Ascending aorta (tissue), 2 donors: ENCODE data around the gene MAML3. TPM values are rescaled to one million over a fixed set of nuclear protein-coding genes. Genes with fewer than 3 reads are reported as not detected.
A peak's percentile ranks its signal among the peaks of the same experiment; 100 is the strongest.

Source experiments
- DNase-seq, 2 donors: peaks; one replicate each; pipeline ENCODE4 v3.0.0-alpha.2; 2019; ENCODE audit warnings: low spot score in 2 of 2
- H3K27ac ChIP-seq, 2 donors: fragments of 200-600 bp; sonication (generic); one replicate each; pipeline ENCODE4 v1.5.1; 2016 to 2017; ENCODE audit warnings: mild to moderate bottlenecking in 1 of 2
- H3K27me3 ChIP-seq: fragments of 200-600 bp; sonication (generic); one replicate; pipeline ENCODE4 v1.5.1; 2017
- H3K36me3 ChIP-seq, 2 donors: fragments of 200-600 bp; sonication (generic); one replicate each; pipeline ENCODE4 v1.5.1; 2016
- H3K4me1 ChIP-seq, 2 donors: fragments of 200-600 bp; sonication (generic); one replicate each; pipeline ENCODE4 v1.5.1; 2016 to 2017; ENCODE audit warnings: mild to moderate bottlenecking in 1 of 2
- H3K4me3 ChIP-seq, 2 donors: fragments of 200-600 bp; sonication (generic); one replicate each; pipeline ENCODE4 v1.5.1; 2016 to 2017; ENCODE audit warnings: mild to moderate bottlenecking in 1 of 2
- H3K9me3 ChIP-seq, 2 donors: fragments of 200-600 bp; sonication (generic); one replicate each; pipeline ENCODE4 v1.5.1; 2016
- intact Hi-C: fragments of 100-400 bp; cut with DNase I; formaldehyde crosslinking; loops from one replicate; pipeline ENCODE4 v1.15.1; 2023
- total RNA-seq: library from RNA; depleted of rRNA; stranded (reverse); fragments of >200 nt; gene quantifications from one replicate; pipeline ENCODE4 v1.1.0, GENCODE V29; 2016
- TF ChIP-seq, protein P1 (sequence below), 3 experiments: fragments of 200-600 bp in 2 of 3; fragments of 450-650 bp in 1 of 3; sonication (generic) in 2 of 3; IDR thresholded peaks; one replicate each; pipeline ENCODE4 v1.5.1; 2016 to 2019; ENCODE audit warnings: antibody characterized with exemption in 3 of 3, mild to moderate bottlenecking in 1 of 3, moderate library complexity in 1 of 3

Gene MAML3
- total RNA-seq, 1 donor from 2014 or later: 4.7 TPM

DNA sequence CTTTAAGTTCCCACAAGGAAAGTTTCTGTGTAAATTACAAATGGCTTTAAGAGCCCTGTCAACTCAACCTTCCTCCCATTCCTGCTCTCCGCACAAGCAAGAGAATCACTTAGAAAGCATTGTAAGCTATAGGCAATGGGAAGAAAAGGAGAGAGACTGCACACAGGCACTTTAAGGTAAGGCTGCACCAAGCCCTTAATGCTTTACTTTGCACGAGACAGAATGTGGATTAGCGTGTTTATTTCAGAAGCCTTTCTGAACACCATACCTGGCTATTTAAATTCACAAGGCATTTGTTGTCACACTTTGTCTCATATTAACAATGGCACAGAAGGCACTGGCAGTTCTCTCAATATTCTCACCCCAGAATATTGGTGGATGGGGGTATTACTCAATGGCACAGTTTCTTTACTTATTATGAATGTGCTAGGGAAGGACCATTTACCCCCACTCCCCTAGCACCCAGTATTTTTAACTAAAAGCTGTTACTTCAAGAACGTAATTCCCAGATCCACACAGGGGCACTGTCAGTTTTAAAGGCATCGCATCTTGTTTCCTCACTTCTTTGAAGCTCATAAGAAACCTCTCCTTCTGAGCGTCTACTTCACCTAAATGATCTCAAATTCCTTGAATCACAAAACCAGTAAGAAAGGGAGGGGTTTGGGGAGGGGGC is 150.0 kb downstream of the MAML3 start:
- intact Hi-C loops: loop anchor here (5.0 kb wide), 1 partner anchor 47 kb away; no protein-coding TSS in a partner anchor
- Histone ChIP-seq H3K27ac (no peak overlapping the region), H3K4me3 (peak overlapping the region; percentile 42 to 58), H3K36me3 (no peaks in the 10 kb centered on the region), H3K4me1 (no peaks in the 10 kb centered on the region), H3K27me3 (no peaks in the 10 kb centered on the region), H3K9me3 (no peaks in the 10 kb centered on the region)
- TF ChIP-seq, protein P1, sequence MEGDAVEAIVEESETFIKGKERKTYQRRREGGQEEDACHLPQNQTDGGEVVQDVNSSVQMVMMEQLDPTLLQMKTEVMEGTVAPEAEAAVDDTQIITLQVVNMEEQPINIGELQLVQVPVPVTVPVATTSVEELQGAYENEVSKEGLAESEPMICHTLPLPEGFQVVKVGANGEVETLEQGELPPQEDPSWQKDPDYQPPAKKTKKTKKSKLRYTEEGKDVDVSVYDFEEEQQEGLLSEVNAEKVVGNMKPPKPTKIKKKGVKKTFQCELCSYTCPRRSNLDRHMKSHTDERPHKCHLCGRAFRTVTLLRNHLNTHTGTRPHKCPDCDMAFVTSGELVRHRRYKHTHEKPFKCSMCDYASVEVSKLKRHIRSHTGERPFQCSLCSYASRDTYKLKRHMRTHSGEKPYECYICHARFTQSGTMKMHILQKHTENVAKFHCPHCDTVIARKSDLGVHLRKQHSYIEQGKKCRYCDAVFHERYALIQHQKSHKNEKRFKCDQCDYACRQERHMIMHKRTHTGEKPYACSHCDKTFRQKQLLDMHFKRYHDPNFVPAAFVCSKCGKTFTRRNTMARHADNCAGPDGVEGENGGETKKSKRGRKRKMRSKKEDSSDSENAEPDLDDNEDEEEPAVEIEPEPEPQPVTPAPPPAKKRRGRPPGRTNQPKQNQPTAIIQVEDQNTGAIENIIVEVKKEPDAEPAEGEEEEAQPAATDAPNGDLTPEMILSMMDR (IDR thresholded peaks at IDR 0.05): no peak
- no peak for DNase-seq

DNA sequence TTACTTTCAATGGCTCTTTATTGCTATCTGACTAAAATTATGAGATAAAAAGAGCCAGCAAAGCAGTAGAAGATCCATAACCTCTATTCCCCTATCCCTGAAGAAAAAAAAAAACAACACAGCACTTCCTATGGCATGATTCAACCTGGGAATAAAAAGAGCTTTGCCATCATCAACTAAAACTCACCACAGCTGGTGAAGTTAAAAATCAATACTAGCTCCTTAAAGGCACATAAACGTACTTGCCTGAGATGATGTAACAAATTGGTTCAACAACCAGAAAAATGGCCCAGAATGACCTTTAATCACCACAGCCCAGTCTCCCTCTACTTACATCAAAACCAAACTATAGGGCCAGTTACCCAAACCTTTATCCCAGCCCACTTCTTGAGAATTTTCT is 153.8 kb downstream of the MAML3 start:
- intact Hi-C loops: loop anchor here (5.0 kb wide), 1 partner anchor 43 kb away; no protein-coding TSS in a partner anchor
- no peaks in the 10 kb centered on the region for H3K4me1 ChIP-seq
- no peaks in the 10 kb centered on the region for H3K36me3 ChIP-seq
- H3K4me3 ChIP-seq: no peak overlapping the region
- TF ChIP-seq, protein P1 (IDR thresholded peaks at IDR 0.05): no peak
- H3K9me3 ChIP-seq: peaks cover 0 to 4% of the 10 kb centered on the region in 2 donors
- no peak for DNase-seq
- no peaks in the 10 kb centered on the region for H3K27me3 ChIP-seq
- H3K27ac ChIP-seq: no peak overlapping the region

DNA sequence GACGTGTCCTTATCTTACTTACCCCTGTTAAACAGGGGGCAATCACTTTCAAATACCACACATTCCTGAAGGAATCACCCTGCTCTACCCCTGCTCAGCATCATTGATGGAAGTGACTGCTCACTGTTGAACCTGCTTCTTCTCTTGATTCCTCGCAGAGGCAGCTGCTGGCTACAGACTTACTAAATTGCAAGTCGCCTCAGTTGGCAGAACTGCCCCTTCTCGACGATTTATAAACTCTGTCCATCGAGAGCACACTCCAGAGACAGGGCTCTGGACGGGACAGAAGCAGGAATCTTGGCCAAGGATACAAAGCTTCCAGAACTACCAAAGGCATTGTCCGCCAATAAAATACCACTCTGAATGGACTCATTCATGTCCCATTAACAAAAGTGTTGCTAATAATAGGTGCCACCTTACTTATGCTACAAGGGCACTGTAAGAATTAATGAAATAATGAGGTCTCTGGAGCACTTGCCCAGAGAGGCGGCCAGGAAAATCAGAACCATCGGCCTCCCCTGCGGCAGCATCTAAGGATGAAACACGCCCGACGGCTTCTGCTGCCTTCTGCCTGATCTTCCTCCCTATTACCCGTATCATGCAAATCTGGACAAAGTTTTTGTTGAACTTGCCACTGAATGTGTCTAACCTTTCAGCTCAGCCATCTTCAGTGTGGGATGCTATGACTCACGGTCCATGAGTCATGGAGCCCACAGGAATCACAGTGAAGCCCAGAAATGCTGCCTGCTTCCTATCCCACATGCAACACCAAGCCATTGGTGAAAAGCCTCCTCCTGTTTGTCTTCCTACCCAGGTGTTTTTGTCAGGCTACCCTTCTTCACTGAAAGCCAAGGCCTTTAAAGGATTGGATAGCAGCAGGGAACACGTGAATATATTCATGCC is 164.9 kb downstream of the MAML3 start:
- no peaks in the 10 kb centered on the region for H3K36me3 ChIP-seq
- no peaks in the 10 kb centered on the region for H3K9me3 ChIP-seq
- peaks cover 7 to 21% of the 10 kb centered on the region in 2 donors for H3K4me1 ChIP-seq
- intact Hi-C loops: no loop called here
- H3K4me3 ChIP-seq: no peak overlapping the region
- DNase-seq: peak; percentile 33 to 87
- no peaks in the 10 kb centered on the region for H3K27me3 ChIP-seq
- TF ChIP-seq, protein P1 (IDR thresholded peaks at IDR 0.05): no peak
- H3K27ac ChIP-seq: no peak overlapping the region

DNA sequence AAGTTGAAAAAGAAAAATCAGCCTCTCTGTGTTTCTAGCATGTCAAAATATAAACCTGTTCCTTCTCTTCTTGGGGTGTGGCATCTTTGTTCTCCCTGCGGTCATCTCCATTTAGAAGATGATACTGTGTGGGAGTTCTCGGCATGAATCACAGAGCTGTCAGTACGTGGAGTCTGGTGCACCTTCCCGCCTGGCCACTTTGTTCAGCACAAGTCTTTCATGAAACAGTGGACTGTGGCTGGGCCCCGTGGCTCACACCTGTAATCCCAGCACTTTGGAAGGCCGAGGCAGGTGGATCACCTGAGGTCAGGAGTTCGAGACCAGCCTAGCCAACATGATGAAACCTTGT is 166.5 kb downstream of the MAML3 start:
- no peaks in the 10 kb centered on the region for H3K36me3 ChIP-seq
- peaks cover 7 to 28% of the 10 kb centered on the region in 2 donors for H3K4me1 ChIP-seq
- TF ChIP-seq, protein P1 (IDR thresholded peaks at IDR 0.05): no peak
- intact Hi-C loops: no loop called here
- H3K9me3 ChIP-seq: no peaks in the 10 kb centered on the region
- no peak overlapping the region for H3K4me3 ChIP-seq
- H3K27ac ChIP-seq: no peak overlapping the region
- H3K27me3 ChIP-seq: no peaks in the 10 kb centered on the region
- DNase-seq: no peak

DNA sequence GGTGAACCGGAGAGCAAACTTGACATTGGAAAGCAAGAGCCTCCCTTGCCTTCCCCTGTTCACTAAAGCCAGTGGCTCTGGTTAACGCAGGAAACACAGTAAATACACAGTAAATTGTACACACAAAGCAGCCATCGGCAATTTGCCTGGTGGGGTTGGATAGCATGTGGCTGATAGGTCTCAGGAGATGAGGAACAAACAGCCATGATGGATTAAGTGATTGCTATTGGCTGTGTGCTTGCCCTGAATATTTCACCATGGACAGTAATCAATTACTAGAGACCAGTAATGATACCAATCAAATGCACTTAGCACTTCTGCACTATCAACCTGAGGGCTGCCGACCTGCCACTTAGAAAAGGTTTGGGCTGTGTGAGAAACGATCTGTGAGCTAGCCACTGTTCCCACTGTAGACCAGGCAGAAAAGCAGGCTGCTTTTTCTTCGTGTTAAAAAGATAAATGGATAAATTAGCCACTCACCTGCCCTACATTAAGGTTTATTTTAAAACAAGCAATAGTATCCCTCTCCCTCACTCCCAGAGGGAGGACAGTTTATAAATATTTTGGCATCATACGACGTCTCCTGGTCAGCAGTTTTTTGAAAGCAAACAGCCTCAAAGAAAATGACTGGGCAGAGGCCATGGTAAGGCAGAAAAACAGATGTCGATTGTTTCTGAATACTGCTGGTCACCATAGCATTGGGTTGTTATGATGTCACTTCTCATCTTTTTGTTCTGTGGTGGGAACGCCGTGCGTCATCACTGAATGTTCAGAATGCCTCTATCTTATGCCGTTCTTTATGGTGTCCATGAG is 167.1 kb downstream of the MAML3 start:
- H3K36me3 ChIP-seq: no peaks in the 10 kb centered on the region
- no peaks in the 10 kb centered on the region for H3K9me3 ChIP-seq
- H3K27ac ChIP-seq: peak overlapping the region in 1 of 2 donors; percentile 26
- H3K4me1 ChIP-seq: peaks cover 7 to 30% of the 10 kb centered on the region in 2 donors
- intact Hi-C loops: no loop called here
- no peaks in the 10 kb centered on the region for H3K27me3 ChIP-seq
- DNase-seq: no peak
- TF ChIP-seq, protein P1 (IDR thresholded peaks at IDR 0.05): no peak
- no peak overlapping the region for H3K4me3 ChIP-seq
